ENCODE data around the gene ARFGAP2.

The ARFGAP2 gene

GRCh38 chr11:47148270-47148669, 28.4 kb downstream of the ARFGAP2 start:
- TF ChIP-seq, protein P1, sequence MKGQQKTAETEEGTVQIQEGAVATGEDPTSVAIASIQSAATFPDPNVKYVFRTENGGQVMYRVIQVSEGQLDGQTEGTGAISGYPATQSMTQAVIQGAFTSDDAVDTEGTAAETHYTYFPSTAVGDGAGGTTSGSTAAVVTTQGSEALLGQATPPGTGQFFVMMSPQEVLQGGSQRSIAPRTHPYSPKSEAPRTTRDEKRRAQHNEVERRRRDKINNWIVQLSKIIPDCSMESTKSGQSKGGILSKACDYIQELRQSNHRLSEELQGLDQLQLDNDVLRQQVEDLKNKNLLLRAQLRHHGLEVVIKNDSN (IDR thresholded peaks at IDR 0.05): peak; percentile 26; the same call in 1 of the 2 replicates
- no peak for TF ChIP-seq ZBTB7A (IDR thresholded peaks at IDR 0.05; ENCODE audit: low read depth)

GRCh38 chr11:47147681-47148080, 29.0 kb downstream of the ARFGAP2 start:
- TF ChIP-seq TEAD4 (IDR thresholded peaks at IDR 0.05): no peak
- TF ChIP-seq TCF12 (IDR thresholded peaks at IDR 0.05; ENCODE audit: low read depth): no peak
- no peak for TF ChIP-seq NFIC (IDR thresholded peaks at IDR 0.05)
- TF ChIP-seq, protein P1 (IDR thresholded peaks at IDR 0.05): no peak
- TF ChIP-seq RAD21 (IDR thresholded peaks at IDR 0.05; ENCODE audit: low read depth): no peak
- TF ChIP-seq REST (IDR thresholded peaks at IDR 0.05; ENCODE audit: low read depth): no peak
- no peak for TF ChIP-seq YY1 (IDR thresholded peaks at IDR 0.05; ENCODE audit: low read depth)
- no peak for TF ChIP-seq TAF1 (IDR thresholded peaks at IDR 0.05; ENCODE audit: low read depth)
- TF ChIP-seq CREB1 (IDR thresholded peaks at IDR 0.05; ENCODE audit: low read depth): no peak

GRCh38 chr11:47147250-47147649, 29.4 kb downstream of the ARFGAP2 start:
- no peak for TF ChIP-seq CEBPB (IDR thresholded peaks at IDR 0.05)
- no peak for TF ChIP-seq YY1 (IDR thresholded peaks at IDR 0.05; ENCODE audit: low read depth)
- TF ChIP-seq TAF1 (IDR thresholded peaks at IDR 0.05; ENCODE audit: low read depth): no peak
- TF ChIP-seq CREB1 (IDR thresholded peaks at IDR 0.05; ENCODE audit: low read depth): no peak

GRCh38 chr11:47144541-47144940, 32.1 kb downstream of the ARFGAP2 start:
- TF ChIP-seq TAF1 (IDR thresholded peaks at IDR 0.05; ENCODE audit: low read depth) (no peak), FOXM1 (IDR thresholded peaks at IDR 0.05; ENCODE audit: borderline replicate concordance, low read depth) (no peak), REST (IDR thresholded peaks at IDR 0.05; ENCODE audit: low read depth) (no peak), RAD21 (IDR thresholded peaks at IDR 0.05; ENCODE audit: low read depth) (no peak), ZBTB7A (IDR thresholded peaks at IDR 0.05; ENCODE audit: low read depth) (no peak), YY1 (IDR thresholded peaks at IDR 0.05; ENCODE audit: low read depth) (no peak), EGR1 (IDR thresholded peaks at IDR 0.05) (no peak), CEBPB (IDR thresholded peaks at IDR 0.05) (no peak), TEAD4 (IDR thresholded peaks at IDR 0.05) (no peak), NFIC (IDR thresholded peaks at IDR 0.05) (no peak), MAX (IDR thresholded peaks at IDR 0.05) (no peak), EP300 (IDR thresholded peaks at IDR 0.05; ENCODE audit: borderline replicate concordance) (no peak), TCF12 (IDR thresholded peaks at IDR 0.05; ENCODE audit: low read depth) (no peak)
- TF ChIP-seq, protein P1 (IDR thresholded peaks at IDR 0.05): no peak

DNA sequence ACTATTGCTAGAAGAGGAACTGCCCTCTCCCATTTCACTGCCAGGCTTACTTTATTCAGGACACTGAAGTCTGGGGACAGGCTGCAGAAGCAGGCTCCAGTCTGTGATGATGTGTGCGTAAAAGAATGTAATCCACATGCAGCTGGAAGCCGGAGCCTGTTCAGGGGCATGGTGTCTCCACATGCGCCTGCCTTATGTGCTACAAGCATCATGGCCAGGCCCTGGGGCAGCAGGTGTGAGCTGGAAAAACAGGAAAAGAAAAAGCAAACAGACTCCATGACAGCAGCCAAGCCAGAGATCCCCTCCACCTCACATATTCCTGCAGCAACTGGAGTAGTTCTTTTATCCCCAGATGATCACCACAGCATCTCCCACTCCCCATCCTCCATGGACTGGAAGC, 33.4 kb downstream of the ARFGAP2 start:
- TF ChIP-seq REST (IDR thresholded peaks at IDR 0.05; ENCODE audit: low read depth) (no peak), EGR1 (IDR thresholded peaks at IDR 0.05) (no peak), FOXM1 (IDR thresholded peaks at IDR 0.05; ENCODE audit: borderline replicate concordance, low read depth) (no peak), CREB1 (IDR thresholded peaks at IDR 0.05; ENCODE audit: low read depth) (no peak), YY1 (IDR thresholded peaks at IDR 0.05; ENCODE audit: low read depth) (no peak), CEBPB (IDR thresholded peaks at IDR 0.05) (no peak), RAD21 (IDR thresholded peaks at IDR 0.05; ENCODE audit: low read depth) (no peak), TCF12 (IDR thresholded peaks at IDR 0.05; ENCODE audit: low read depth) (no peak), ZBTB7A (IDR thresholded peaks at IDR 0.05; ENCODE audit: low read depth) (no peak), TEAD4 (IDR thresholded peaks at IDR 0.05) (no peak)
- TF ChIP-seq, protein P1 (IDR thresholded peaks at IDR 0.05): no peak
